GM12892 (cell line): ENCODE results near the gene RNF215. TPM values are rescaled to one million over a fixed set of nuclear protein-coding genes. Genes with fewer than 3 reads are reported as not detected.

ENCODE experiments used
- DNase-seq: peaks from one replicate; pipeline ENCODE4 v3.0.0; 2011; ENCODE audit not compliant: insufficient read length
- FAIRE-seq: peaks from 2 replicates; lab custom pipeline; 2011; peaks lifted over from hg19 to GRCh38; lab: Jason Lieb, UNC
- POLR2A ChIP-seq: IDR thresholded peaks from 2 replicates; pipeline ENCODE4 v1.6.1; 2011; ENCODE audit warnings: low read depth, low read length, control low read depth
- POLR2AphosphoS5 ChIP-seq: IDR thresholded peaks from 2 replicates; pipeline ENCODE4 v1.6.1; 2011; ENCODE audit warnings: low read depth, low read length, control low read depth
- TAF1 ChIP-seq: IDR thresholded peaks from 2 replicates; pipeline ENCODE4 v1.6.1; 2011; ENCODE audit warnings: low read depth, mild to moderate bottlenecking, control low read depth, low read length, borderline replicate concordance
- polyA plus RNA-seq: library from polyadenylated mRNA; unstranded; fragments of >200 nt; gene quantifications from one replicate; pipeline ENCODE4 v1.2.1, GENCODE V29; 2012; ENCODE audit warnings: missing spikeins, inconsistent platforms; ENCODE audit not compliant: missing spikeins

Gene RNF215
- 5.6 TPM for polyA plus RNA-seq

DNA sequence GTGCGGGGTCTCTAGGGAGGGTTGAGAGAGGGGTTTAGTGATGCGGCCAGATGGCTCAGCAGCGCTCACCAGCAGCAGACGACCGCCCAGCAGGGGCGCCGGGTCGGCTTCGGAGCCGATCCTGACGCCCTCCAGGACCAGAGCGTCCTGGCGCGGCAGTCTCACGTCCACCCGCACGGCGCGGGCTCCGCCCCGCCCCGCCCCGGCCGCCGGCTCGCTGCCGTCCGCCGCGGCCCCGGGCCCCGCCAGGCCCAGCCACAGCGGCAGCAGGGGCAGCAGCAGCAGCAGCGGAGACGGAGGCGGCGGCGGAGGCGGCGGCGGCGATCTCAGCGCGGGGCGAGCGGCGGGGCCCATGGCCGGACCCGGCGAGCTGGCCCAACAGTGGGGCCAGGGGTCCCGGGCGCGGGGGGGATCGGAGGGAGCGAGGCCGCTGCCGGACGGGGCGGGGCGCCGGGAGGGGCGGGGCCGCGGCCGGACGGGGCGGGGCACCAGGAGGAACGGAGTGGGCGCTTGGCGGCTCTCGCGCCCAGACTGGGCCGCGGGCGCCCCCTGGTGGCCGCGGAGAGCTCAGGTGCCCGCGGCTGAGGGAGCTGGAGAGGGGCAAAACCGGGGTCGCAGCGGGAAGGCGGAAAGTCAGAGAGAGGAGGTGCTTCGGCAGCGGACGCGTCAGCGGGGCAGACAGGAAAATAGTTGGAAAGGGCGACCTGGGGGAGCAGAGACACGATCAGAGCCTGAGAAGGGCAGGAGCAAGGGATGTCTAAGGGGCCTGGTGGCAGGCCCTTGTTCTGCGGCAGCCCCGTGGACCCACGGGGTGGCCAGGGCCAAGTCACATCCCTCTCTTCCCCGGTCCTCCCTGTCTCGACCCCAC, at the start of gene RNF215:
Gene RNF215, minus strand, starts transcription at position 452 of the 868 bp plus-strand sequence. Its CDS starts 98 bp downstream, at position 354.
- peak; percentile 93 for DNase-seq
- TF ChIP-seq POLR2A (no peak), POLR2AphosphoS5 (no peak), TAF1 (no peak)
- FAIRE-seq = peak; percentile 89

DNA sequence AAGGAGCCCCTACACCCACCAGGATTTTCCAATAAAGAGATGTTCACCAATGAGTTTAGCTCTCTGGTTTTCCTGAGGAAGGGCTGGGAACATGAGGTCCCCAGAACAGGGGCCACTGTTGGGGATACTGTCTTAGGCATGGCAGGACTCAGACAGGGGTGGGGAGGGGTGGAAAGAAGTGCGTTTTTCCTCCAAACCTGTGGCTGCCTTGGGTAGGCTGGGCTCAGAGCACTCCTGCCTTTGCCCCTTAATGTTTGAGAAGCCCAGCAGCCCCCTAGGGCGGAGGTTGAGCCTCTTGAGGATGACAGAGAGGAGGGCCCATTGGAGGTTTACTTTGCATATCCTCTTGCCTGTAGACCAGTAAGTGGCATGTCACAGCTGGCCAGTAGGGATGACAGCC, 49.0 kb upstream of the RNF215 start:
- TF ChIP-seq POLR2A = no peak
- TF ChIP-seq POLR2AphosphoS5 = no peak
- no peak for TF ChIP-seq TAF1
- FAIRE-seq (no peak), DNase-seq (no peak)

DNA sequence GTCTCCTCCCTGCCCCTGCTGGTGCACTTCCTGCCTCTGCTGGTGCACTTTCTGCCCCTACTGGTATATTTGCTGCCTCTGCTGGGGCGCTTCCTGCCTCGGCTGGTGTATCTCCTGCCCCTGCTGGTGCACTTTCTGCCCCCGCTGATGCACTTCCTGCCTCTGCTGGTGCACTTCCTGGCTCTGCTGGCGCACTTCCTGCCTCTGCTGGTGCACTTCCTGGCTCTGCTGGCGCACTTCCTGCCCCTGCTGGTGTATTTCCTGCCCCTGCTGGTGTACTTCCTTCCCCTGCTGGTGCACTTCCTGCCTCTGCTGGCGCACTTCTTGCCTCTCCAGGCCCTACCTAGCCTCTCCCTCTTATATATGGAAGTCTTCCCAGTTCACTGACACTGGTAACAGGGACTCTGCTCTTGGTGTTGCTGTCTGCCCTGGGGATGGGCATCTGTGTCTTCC, 48.5 kb upstream of the RNF215 start:
- TF ChIP-seq POLR2AphosphoS5 = no peak
- no peak for TF ChIP-seq POLR2A
- TF ChIP-seq TAF1 = no peak
- FAIRE-seq = peak; percentile 99
- no peak for DNase-seq

DNA sequence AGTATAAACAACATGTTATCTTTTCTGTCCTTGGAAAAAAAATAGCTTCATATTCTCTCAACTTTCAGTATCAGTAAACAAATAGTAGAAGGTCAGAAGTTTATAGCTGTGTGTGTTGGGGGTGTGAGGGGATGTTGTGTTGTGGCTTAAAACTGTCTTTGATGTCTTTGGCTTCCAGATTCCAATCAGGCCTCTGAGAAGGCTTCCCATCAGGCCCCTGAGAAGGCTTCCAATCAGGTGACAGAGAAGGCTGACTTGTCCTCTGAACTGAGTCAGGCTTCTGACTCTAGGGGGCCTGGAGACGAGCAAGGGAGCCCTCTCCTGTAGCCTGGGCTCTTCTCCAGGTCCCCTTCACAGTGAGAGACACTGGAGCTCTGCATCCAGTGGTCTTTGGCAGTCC, 47.6 kb upstream of the RNF215 start:
- no peak for DNase-seq
- FAIRE-seq = no peak
- TF ChIP-seq POLR2A (no peak), TAF1 (no peak)

DNA sequence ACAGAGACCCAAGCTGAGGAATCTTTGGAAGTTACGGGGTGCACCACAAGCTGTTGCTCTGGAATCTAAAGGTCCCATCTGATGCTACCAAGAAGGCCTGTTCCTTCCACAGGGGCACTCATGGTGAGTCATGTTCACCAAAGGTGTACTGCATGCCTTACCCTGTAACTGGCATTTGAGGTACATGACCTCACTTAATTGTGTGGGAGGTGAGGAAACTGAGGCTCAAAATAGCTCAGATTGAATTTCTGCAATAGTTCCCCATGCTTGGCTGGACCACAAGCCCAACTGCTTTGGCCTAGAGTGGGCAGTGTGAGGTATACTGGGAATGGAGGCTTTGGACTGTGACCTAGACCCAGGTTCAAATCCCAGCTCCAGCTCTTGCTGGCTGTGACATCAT, 46.6 kb upstream of the RNF215 start:
- DNase-seq = no peak
- TF ChIP-seq POLR2AphosphoS5 = no peak
- FAIRE-seq = no peak

DNA sequence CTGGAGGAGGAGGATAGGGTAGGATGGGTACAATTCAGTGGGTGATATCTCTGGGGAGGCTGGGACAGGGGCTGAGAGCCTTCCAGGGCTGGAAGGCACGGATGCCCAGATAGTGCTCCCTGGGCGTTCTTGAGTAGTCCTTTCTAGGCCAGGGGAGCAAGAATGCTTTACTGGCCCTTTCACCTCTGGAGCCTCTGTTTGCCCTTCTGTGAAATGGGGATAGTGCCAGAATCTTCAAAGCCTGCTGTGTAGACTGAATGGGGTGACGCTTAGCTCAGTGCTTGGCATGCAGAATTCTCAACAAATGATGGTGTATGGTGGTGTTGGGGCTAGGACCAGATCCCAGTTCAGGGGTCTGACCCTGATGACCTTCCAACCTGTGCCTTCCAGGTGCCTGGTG, 46.0 kb upstream of the RNF215 start:
- TF ChIP-seq POLR2AphosphoS5 = no peak
- TF ChIP-seq POLR2A = no peak
- TF ChIP-seq TAF1 = no peak
- DNase-seq (no peak), FAIRE-seq (no peak)

DNA sequence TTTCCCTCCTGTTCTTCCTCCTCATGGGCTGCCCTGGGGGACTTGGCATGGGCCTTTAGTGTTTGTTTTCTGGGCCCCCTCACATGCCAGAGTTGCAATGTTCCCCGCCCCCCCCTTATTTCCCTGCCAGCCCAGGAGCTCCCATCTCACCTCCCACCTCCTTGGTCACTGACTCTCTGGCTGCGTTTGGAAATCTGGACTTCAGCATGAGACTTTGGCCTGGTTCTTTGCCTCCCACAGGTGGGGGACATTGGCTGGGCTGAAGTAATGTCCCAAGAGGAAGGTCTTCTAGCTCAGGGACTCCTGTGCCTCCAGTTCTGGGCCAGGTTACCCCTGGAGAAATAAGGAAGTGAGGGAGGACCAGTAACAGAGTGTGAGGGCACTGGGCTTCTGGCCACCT, 45.3 kb upstream of the RNF215 start:
- FAIRE-seq = no peak
- TF ChIP-seq POLR2A (no peak), POLR2AphosphoS5 (no peak)
- no peak for DNase-seq

DNA sequence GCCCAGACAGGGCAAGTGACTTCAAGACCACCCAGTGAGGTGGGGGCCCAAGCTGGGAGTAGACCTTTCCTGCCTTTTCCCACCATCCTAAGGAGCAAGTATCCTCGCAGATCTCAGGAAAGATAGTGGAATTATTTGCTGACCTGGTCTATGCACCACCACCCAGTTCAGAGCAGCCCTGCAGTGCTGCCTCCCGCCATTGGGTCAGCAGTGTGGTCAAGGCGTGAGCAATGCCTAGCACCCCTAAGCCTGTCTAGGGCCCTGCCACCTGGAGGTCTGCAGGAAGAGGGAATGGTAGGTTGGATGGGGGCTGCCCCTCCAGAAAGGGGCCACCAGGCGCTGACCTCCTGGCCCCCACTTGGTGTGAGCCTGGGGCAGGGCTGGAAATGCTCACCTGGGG, 44.9 kb upstream of the RNF215 start:
- FAIRE-seq = no peak
- TF ChIP-seq POLR2AphosphoS5 (no peak), TAF1 (no peak), POLR2A (no peak)
- DNase-seq = no peak

DNA sequence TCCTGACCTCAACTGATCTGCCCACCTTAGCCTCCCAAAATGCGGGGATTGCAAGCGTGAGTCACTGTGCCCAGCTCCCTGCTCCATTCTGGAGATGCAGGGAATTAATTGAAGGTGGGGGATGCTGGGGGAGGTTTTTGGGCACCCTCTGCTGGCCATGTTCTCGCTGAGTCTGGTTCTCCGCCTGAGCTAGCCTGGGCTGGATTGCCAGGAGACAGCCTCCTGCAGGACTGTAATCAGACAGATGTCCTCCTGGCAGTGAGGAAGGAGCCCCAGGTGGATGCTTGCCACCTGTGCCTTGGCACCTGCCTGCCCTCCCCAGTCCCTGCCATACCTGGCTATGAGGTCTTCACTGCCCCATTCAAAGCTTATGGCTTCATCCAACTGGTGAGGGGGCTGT, 43.7 kb upstream of the RNF215 start:
- DNase-seq (no peak), FAIRE-seq (no peak)

DNA sequence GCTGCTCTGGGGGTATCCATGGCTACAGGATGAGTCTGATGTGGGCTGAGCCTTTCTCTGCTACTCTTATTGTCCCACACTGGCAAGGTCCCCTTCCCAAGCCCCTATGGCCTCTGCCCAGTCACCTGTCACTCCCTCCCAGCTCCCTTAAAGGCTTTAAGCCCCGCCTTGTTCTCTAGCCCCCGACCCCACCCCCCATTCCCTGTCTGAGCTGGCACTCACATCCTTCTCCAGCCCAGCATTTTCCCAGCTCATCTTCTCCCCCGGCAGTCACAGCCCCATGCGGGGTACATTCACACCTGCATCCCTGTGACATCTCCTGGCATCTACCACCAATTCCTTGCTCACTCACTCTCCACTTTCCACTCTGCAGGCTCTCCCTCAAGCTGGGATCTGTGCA, 42.7 kb upstream of the RNF215 start:
- no peak for DNase-seq

More for the DNA sequence above, 43.7 kb upstream of the RNF215 start:
- no peak for TF ChIP-seq POLR2A
- no peak for TF ChIP-seq POLR2AphosphoS5
- TF ChIP-seq TAF1 = no peak

DNA sequence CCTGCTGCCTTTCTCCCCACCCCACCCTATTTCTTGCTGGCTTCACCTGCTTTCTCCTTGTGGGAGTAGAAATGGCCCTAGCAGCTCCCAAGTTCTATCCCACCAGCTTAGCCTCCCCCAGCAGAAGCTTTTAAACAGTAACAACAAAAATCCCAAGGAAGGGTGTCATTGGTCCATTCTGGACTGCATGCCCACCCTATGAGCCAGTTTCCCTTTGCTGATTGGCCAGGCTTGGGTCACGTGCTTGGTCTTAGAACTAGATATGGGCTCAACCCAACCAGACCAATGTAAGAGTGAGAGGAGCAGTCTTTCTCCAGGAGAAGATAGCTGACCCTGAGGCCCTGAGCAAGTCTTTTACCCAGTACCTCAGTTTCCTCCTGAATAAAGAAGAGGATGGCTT, 40.7 kb upstream of the RNF215 start:
- TF ChIP-seq POLR2A (no peak), TAF1 (no peak), POLR2AphosphoS5 (no peak)
- DNase-seq (no peak), FAIRE-seq (no peak)

More for the DNA sequence above, 42.7 kb upstream of the RNF215 start:
- FAIRE-seq = no peak
- TF ChIP-seq TAF1 (no peak), POLR2AphosphoS5 (no peak), POLR2A (no peak)
